ENCODE results near the gene RMC1.
"Not testable (repeated sequence)": the region's sequence is repeated elsewhere in the genome, so short reads cannot be mapped to it uniquely, and the experiment has no call there.

The RMC1 gene

GRCh38 chr18:23485386-23485785 lies 17.9 kb upstream of the RMC1 start:
- Histone ChIP-seq H3K4me3 (ENCODE audit: control insufficient read depth in 1 of 7, extremely low read depth in 1 of 7, insufficient read depth in 4 of 7, low read depth in 2 of 7, low read length in 6 of 7) (no peak overlapping the region), H3K36me3 (ENCODE audit: control insufficient read depth in 4 of 4, insufficient read depth in 4 of 4, low read length in 3 of 4) (peaks cover 0 to 17% (median 14%) of the 10 kb centered on the region in 4 experiments), H3K4me1 (ENCODE audit: control extremely low read depth in 1 of 4, control insufficient read depth in 4 of 4, insufficient read depth in 4 of 4, low read length in 3 of 4) (peaks cover 11 to 37% (median 18%) of the 10 kb centered on the region in 4 experiments), H3K27ac (ENCODE audit: insufficient read depth in 1 of 2, low read depth in 1 of 2, low read length in 2 of 2, poor library complexity in 1 of 2, severe bottlenecking in 2 of 2) (no peak overlapping the region), H3K27me3 (replicated peaks in 2 of 5; ENCODE audit: control insufficient read depth in 4 of 5, insufficient read depth in 5 of 5, low read length in 4 of 5) (no peaks in the 10 kb centered on the region), H3K9me3 (ENCODE audit: control extremely low read depth in 1 of 5, control insufficient read depth in 4 of 5, insufficient read depth in 2 of 5, low read depth in 1 of 5, low read length in 4 of 5) (no peaks in the 10 kb centered on the region)
- 98% methylated on average over 4 of the region's 7 CpGs for WGBS (ENCODE audit: insufficient coverage)
- ChIA-PET CTCF (interaction anchor here (1.2 to 2.4 kb wide), 4 partner anchors 9 to 32 kb away, joined by 3 to 13 read pairs (median 8); partner anchors contain the start of gene RIOK3), POLR2A (no interaction called here)
- DNase-seq: no peak

- WGBS (ENCODE audit: insufficient coverage): 2% methylated on average over 12 of the region's 14 CpGs
- Histone ChIP-seq H3K4me1 (ENCODE audit: control extremely low read depth in 1 of 4, control insufficient read depth in 4 of 4, insufficient read depth in 4 of 4, low read length in 3 of 4) (peaks cover 6 to 33% (median 17%) of the 10 kb centered on the region in 4 experiments), H3K27me3 (replicated peaks in 2 of 5; ENCODE audit: control insufficient read depth in 4 of 5, insufficient read depth in 5 of 5, low read length in 4 of 5) (no peaks in the 10 kb centered on the region), H3K27ac (ENCODE audit: insufficient read depth in 1 of 2, low read depth in 1 of 2, low read length in 2 of 2, poor library complexity in 1 of 2, severe bottlenecking in 2 of 2) (peak overlapping the region; percentile 89 to 97), H3K36me3 (ENCODE audit: control insufficient read depth in 4 of 4, insufficient read depth in 4 of 4, low read length in 3 of 4) (peaks cover 0 to 7% (median 3%) of the 10 kb centered on the region in 4 experiments), H3K9me3 (ENCODE audit: control extremely low read depth in 1 of 5, control insufficient read depth in 4 of 5, insufficient read depth in 2 of 5, low read depth in 1 of 5, low read length in 4 of 5) (peaks cover 0 to 3% (median 0%) of the 10 kb centered on the region in 5 experiments), H3K4me3 (ENCODE audit: control insufficient read depth in 1 of 7, extremely low read depth in 1 of 7, insufficient read depth in 4 of 7, low read depth in 2 of 7, low read length in 6 of 7) (peak overlapping the region; percentile 25 to 75 (median 67))
- ChIA-PET POLR2A (interaction anchor here (0.7 to 2.0 kb wide), 5 partner anchors 8 to 34 kb away, joined by 3 to 7 read pairs (median 3); partner anchors contain the start of gene RMC1), CTCF (interaction anchor here (1.1 to 3.4 kb wide), 8 partner anchors 9 to 34 kb away, joined by 3 to 32 read pairs (median 5); partner anchors contain the start of gene RMC1)
- peak; percentile 90 to 98 (median 95) for DNase-seq
These were observed 15.4 kb upstream of the RMC1 start for GRCh38 chr18:23487738-23488570.

- H3K27me3 ChIP-seq (replicated peaks in 2 of 5; ENCODE audit: control insufficient read depth in 4 of 5, insufficient read depth in 5 of 5, low read length in 4 of 5); POLR2A ChIA-PET; H3K36me3 ChIP-seq (ENCODE audit: control insufficient read depth in 4 of 4, insufficient read depth in 4 of 4, low read length in 3 of 4); H3K9me3 ChIP-seq (ENCODE audit: control extremely low read depth in 1 of 5, control insufficient read depth in 4 of 5, insufficient read depth in 2 of 5, low read depth in 1 of 5, low read length in 4 of 5); DNase-seq: not testable (repeated sequence)
- peaks cover 6 to 35% (median 17%) of the 10 kb centered on the region in 4 experiments for H3K4me1 ChIP-seq (ENCODE audit: control extremely low read depth in 1 of 4, control insufficient read depth in 4 of 4, insufficient read depth in 4 of 4, low read length in 3 of 4)
- WGBS (ENCODE audit: insufficient coverage): 57% methylated on average over 2 of the region's 5 CpGs
- H3K4me3 ChIP-seq (ENCODE audit: control insufficient read depth in 1 of 7, extremely low read depth in 1 of 7, insufficient read depth in 4 of 7, low read depth in 2 of 7, low read length in 6 of 7): peak overlapping the region in 3 of 7 experiments; percentile 23 to 72 (median 26)
- CTCF ChIA-PET: interaction anchor here (1.0 to 1.7 kb wide), 2 partner anchors 9 to 99 kb away, joined by 3 to 7 read pairs; no protein-coding TSS in a partner anchor
- peak overlapping the region in 1 of 2 experiments; percentile 58 for H3K27ac ChIP-seq (ENCODE audit: insufficient read depth in 1 of 2, low read depth in 1 of 2, low read length in 2 of 2, poor library complexity in 1 of 2, severe bottlenecking in 2 of 2)
These were observed 13.7 kb upstream of the RMC1 start for GRCh38 chr18:23489586-23489985.

- POLR2A ChIA-PET: no interaction called here
- Histone ChIP-seq H3K27ac (ENCODE audit: insufficient read depth in 1 of 2, low read depth in 1 of 2, low read length in 2 of 2, poor library complexity in 1 of 2, severe bottlenecking in 2 of 2) (no peak overlapping the region), H3K9me3 (ENCODE audit: control extremely low read depth in 1 of 5, control insufficient read depth in 4 of 5, insufficient read depth in 2 of 5, low read depth in 1 of 5, low read length in 4 of 5) (peaks cover 0 to 3% (median 0%) of the 10 kb centered on the region in 5 experiments), H3K4me3 (ENCODE audit: control insufficient read depth in 1 of 7, extremely low read depth in 1 of 7, insufficient read depth in 4 of 7, low read depth in 2 of 7, low read length in 6 of 7) (no peak overlapping the region), H3K36me3 (ENCODE audit: control insufficient read depth in 4 of 4, insufficient read depth in 4 of 4, low read length in 3 of 4) (peaks cover 0 to 4% (median 0%) of the 10 kb centered on the region in 4 experiments), H3K27me3 (replicated peaks in 2 of 5; ENCODE audit: control insufficient read depth in 4 of 5, insufficient read depth in 5 of 5, low read length in 4 of 5) (no peaks in the 10 kb centered on the region), H3K4me1 (ENCODE audit: control extremely low read depth in 1 of 4, control insufficient read depth in 4 of 4, insufficient read depth in 4 of 4, low read length in 3 of 4) (peaks cover 17 to 48% (median 30%) of the 10 kb centered on the region in 4 experiments)
- CTCF ChIA-PET: no interaction called here
- DNase-seq: no peak
- whole genome bisulfite sequencing (ENCODE audit: insufficient coverage): 100% methylated on average over 1 of the region's 1 CpG
These were observed 9.7 kb upstream of the RMC1 start for GRCh38 chr18:23493654-23494053.

- CTCF ChIA-PET: no interaction called here
These were observed 8.3 kb upstream of the RMC1 start for GRCh38 chr18:23494992-23495391.

GRCh38 chr18:23495723-23496440 lies 7.4 kb upstream of the RMC1 start:
- H3K36me3 ChIP-seq (ENCODE audit: control insufficient read depth in 4 of 4, insufficient read depth in 4 of 4, low read length in 3 of 4): no peaks in the 10 kb centered on the region
- ChIA-PET POLR2A (interaction anchor here (0.6 kb wide), 1 partner anchor 53 kb away, joined by 3 read pairs; no protein-coding TSS in a partner anchor), CTCF (interaction anchor here (0.8 to 3.8 kb wide), 6 partner anchors 9 to 90 kb away, joined by 3 to 13 read pairs (median 4); partner anchors contain the start of gene RIOK3)
- peak overlapping the region; percentile 12 to 69 for H3K27ac ChIP-seq (ENCODE audit: insufficient read depth in 1 of 2, low read depth in 1 of 2, low read length in 2 of 2, poor library complexity in 1 of 2, severe bottlenecking in 2 of 2)
- peaks cover 21 to 59% (median 44%) of the 10 kb centered on the region in 4 experiments for H3K4me1 ChIP-seq (ENCODE audit: control extremely low read depth in 1 of 4, control insufficient read depth in 4 of 4, insufficient read depth in 4 of 4, low read length in 3 of 4)
- no peaks in the 10 kb centered on the region for H3K27me3 ChIP-seq (replicated peaks in 2 of 5; ENCODE audit: control insufficient read depth in 4 of 5, insufficient read depth in 5 of 5, low read length in 4 of 5)
- H3K4me3 ChIP-seq (ENCODE audit: control insufficient read depth in 1 of 7, extremely low read depth in 1 of 7, insufficient read depth in 4 of 7, low read depth in 2 of 7, low read length in 6 of 7): peak overlapping the region in 4 of 7 experiments; percentile 16 to 70 (median 53)
- peaks cover 0 to 3% (median 0%) of the 10 kb centered on the region in 5 experiments for H3K9me3 ChIP-seq (ENCODE audit: control extremely low read depth in 1 of 5, control insufficient read depth in 4 of 5, insufficient read depth in 2 of 5, low read depth in 1 of 5, low read length in 4 of 5)
- WGBS (ENCODE audit: insufficient coverage): 40% methylated on average over 9 of the region's 12 CpGs
- peak; percentile 48 to 82 (median 60) for DNase-seq

More at GRCh38 chr18:23494992-23495391, 8.3 kb upstream of the RMC1 start:
- POLR2A ChIA-PET: no interaction called here
- peaks cover 21 to 52% (median 40%) of the 10 kb centered on the region in 4 experiments for H3K4me1 ChIP-seq (ENCODE audit: control extremely low read depth in 1 of 4, control insufficient read depth in 4 of 4, insufficient read depth in 4 of 4, low read length in 3 of 4)
- peak overlapping the region in 1 of 2 experiments; percentile 69 for H3K27ac ChIP-seq (ENCODE audit: insufficient read depth in 1 of 2, low read depth in 1 of 2, low read length in 2 of 2, poor library complexity in 1 of 2, severe bottlenecking in 2 of 2)
- no peaks in the 10 kb centered on the region for H3K27me3 ChIP-seq (replicated peaks in 2 of 5; ENCODE audit: control insufficient read depth in 4 of 5, insufficient read depth in 5 of 5, low read length in 4 of 5)
- peaks cover 0 to 4% (median 0%) of the 10 kb centered on the region in 4 experiments for H3K36me3 ChIP-seq (ENCODE audit: control insufficient read depth in 4 of 4, insufficient read depth in 4 of 4, low read length in 3 of 4)
- H3K4me3 ChIP-seq (ENCODE audit: control insufficient read depth in 1 of 7, extremely low read depth in 1 of 7, insufficient read depth in 4 of 7, low read depth in 2 of 7, low read length in 6 of 7): no peak overlapping the region
- 93% methylated on average over 1 of the region's 1 CpG for WGBS (ENCODE audit: insufficient coverage)
- DNase-seq: no peak
- peaks cover 0 to 3% (median 0%) of the 10 kb centered on the region in 5 experiments for H3K9me3 ChIP-seq (ENCODE audit: control extremely low read depth in 1 of 5, control insufficient read depth in 4 of 5, insufficient read depth in 2 of 5, low read depth in 1 of 5, low read length in 4 of 5)
